K562 (cell line): ENCODE results near the gene SCRG1. TPM values are rescaled to one million over a fixed set of nuclear protein-coding genes. Genes with fewer than 3 reads are reported as not detected.

Source experiments
- C11orf30 ChIP-seq: fragments of 450-650 bp; IDR thresholded peaks from 2 replicates; pipeline ENCODE4 v1.6.1; 2016; ENCODE audit warnings: low read depth, mild to moderate bottlenecking
- ETV1 ChIP-seq: fragments of 450-650 bp; conservative IDR thresholded peaks from 2 replicates; pipeline ENCODE4 v1.6.1; 2016; ENCODE audit warnings: missing genetic modification characterization, control low read depth, low read depth, missing compliant biosample characterization
- MAFF ChIP-seq: IDR thresholded peaks from 2 replicates; pipeline ENCODE4 v1.6.1; 2012; ENCODE audit warnings: low read length, improper control_type of control experiment
- MAFG ChIP-seq: fragments of 450-650 bp; conservative IDR thresholded peaks from 2 replicates; pipeline ENCODE4 v1.6.1; 2016; ENCODE audit warnings: missing genetic modification characterization, missing compliant biosample characterization
- NFYB ChIP-seq: IDR thresholded peaks from 2 replicates; pipeline ENCODE4 v1.6.1; 2011; ENCODE audit warnings: mild to moderate bottlenecking, moderate library complexity; ENCODE audit not compliant: insufficient read length; ENCODE audit errors: extremely low read depth
- PHF8 ChIP-seq: fragments of 200-600 bp; sonication (generic); IDR thresholded peaks from 2 replicates; pipeline ENCODE4 v1.6.1; 2012; ENCODE audit warnings: mixed run types, mild to moderate bottlenecking, inconsistent platforms, low read length, moderate library complexity, borderline replicate concordance
- RHOXF2B ChIP-seq: fragments of 250-450 bp; sonication (Bioruptor Pico); conservative IDR thresholded peaks from 2 replicates; pipeline ENCODE4 v1.5.1; 2021
- SMAD2 ChIP-seq: fragments of 150-350 bp; IDR thresholded peaks from 2 replicates; pipeline ENCODE4 v1.6.1; 2014; ENCODE audit warnings: low read depth, mild to moderate bottlenecking, low read length
- SP2 ChIP-seq: IDR thresholded peaks from 2 replicates; pipeline ENCODE4 v1.6.1; 2011; ENCODE audit warnings: mild to moderate bottlenecking, low read depth, low read length, moderate library complexity; ENCODE audit not compliant: poor library complexity, severe bottlenecking; ENCODE audit errors: extremely low read depth
- STAG1 ChIP-seq: sonication (generic); formaldehyde crosslinking; IDR thresholded peaks from 2 replicates; pipeline ENCODE4 v1.5.0; 2020; ENCODE audit warnings: missing genetic modification reagents, borderline replicate concordance
- ZNF79 ChIP-seq: fragments of 250-450 bp; sonication (Bioruptor Pico); IDR thresholded peaks from 2 replicates; pipeline ENCODE4 v1.4.0; 2020; ENCODE audit warnings: low read depth, mild to moderate bottlenecking, moderate library complexity
- polyA plus RNA-seq, 8 experiments: library from polyadenylated mRNA; depleted of rRNA in 4 of 8; stranded (reverse) in 5 of 8; unstranded in 3 of 8; fragments of >200 nt; fragmentation: Nextera tagmentation in 2 of 8; fragmentation: Illumina TruSeq in 1 of 8; extraction: Ambion mirVana in 2 of 8; extraction: Trizol in 1 of 8; gene quantifications; 2 replicates each; pipeline versions ENCODE4 v1.2.1 to v1.2.3, GENCODE V29; 2011 to 2014; ENCODE audit warnings: inconsistent platforms in 1 of 8, missing spikeins in 1 of 8
- total RNA-seq, 7 experiments: library from RNA; depleted of rRNA in 6 of 7; stranded (reverse); fragments of >200 nt in 6 of 7; fragmentation: Illumina TruSeq in 2 of 7; extraction: Trizol in 2 of 7; gene quantifications; 2 replicates each; pipeline versions ENCODE4 v1.2.1 to v1.2.3, GENCODE V29; 2011 to 2021; ENCODE audit warnings: low replicate concordance in 1 of 7
- TF ChIP-seq, protein P1 (sequence below): fragments of 200-600 bp; sonication (generic); IDR thresholded peaks from one replicate; pipeline ENCODE4 v1.6.1; 2012; ENCODE audit warnings: mild to moderate bottlenecking, low read depth, low read length, inconsistent platforms
- TF ChIP-seq, protein P2 (sequence below): sonication (generic); formaldehyde crosslinking; IDR thresholded peaks from 2 replicates; pipeline ENCODE4 v1.8.0; 2022; ENCODE audit warnings: mild to moderate bottlenecking, missing genetic modification reagents

The SCRG1 gene
- total and polyA plus RNA-seq, 9 of the 15 experiments (the other 6 are each of a cell fraction or from before 2014, with no cell fraction given) = 0.01 TPM; not detected in 7

DNA sequence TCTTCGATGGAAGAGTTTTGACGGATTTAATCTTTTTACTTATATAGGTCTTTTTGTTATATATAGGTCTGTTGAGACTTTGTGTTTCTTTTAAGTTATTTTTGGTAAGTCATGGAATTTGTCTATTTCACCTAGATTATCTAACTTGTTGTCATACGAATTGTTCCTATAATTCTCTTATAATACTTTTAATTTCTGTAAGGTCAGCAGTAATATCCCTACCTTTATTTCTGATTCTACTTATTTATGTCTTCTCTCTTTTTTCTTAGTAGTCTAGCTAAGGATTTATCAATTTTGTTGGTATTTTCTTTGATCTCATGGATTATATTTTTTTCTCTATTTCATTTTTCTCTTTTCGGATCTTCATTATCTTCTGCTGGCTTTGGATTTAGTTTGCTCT is 16.6 kb downstream of the SCRG1 start (continued):
- TF ChIP-seq NFYB = no peak
- TF ChIP-seq, protein P1, sequence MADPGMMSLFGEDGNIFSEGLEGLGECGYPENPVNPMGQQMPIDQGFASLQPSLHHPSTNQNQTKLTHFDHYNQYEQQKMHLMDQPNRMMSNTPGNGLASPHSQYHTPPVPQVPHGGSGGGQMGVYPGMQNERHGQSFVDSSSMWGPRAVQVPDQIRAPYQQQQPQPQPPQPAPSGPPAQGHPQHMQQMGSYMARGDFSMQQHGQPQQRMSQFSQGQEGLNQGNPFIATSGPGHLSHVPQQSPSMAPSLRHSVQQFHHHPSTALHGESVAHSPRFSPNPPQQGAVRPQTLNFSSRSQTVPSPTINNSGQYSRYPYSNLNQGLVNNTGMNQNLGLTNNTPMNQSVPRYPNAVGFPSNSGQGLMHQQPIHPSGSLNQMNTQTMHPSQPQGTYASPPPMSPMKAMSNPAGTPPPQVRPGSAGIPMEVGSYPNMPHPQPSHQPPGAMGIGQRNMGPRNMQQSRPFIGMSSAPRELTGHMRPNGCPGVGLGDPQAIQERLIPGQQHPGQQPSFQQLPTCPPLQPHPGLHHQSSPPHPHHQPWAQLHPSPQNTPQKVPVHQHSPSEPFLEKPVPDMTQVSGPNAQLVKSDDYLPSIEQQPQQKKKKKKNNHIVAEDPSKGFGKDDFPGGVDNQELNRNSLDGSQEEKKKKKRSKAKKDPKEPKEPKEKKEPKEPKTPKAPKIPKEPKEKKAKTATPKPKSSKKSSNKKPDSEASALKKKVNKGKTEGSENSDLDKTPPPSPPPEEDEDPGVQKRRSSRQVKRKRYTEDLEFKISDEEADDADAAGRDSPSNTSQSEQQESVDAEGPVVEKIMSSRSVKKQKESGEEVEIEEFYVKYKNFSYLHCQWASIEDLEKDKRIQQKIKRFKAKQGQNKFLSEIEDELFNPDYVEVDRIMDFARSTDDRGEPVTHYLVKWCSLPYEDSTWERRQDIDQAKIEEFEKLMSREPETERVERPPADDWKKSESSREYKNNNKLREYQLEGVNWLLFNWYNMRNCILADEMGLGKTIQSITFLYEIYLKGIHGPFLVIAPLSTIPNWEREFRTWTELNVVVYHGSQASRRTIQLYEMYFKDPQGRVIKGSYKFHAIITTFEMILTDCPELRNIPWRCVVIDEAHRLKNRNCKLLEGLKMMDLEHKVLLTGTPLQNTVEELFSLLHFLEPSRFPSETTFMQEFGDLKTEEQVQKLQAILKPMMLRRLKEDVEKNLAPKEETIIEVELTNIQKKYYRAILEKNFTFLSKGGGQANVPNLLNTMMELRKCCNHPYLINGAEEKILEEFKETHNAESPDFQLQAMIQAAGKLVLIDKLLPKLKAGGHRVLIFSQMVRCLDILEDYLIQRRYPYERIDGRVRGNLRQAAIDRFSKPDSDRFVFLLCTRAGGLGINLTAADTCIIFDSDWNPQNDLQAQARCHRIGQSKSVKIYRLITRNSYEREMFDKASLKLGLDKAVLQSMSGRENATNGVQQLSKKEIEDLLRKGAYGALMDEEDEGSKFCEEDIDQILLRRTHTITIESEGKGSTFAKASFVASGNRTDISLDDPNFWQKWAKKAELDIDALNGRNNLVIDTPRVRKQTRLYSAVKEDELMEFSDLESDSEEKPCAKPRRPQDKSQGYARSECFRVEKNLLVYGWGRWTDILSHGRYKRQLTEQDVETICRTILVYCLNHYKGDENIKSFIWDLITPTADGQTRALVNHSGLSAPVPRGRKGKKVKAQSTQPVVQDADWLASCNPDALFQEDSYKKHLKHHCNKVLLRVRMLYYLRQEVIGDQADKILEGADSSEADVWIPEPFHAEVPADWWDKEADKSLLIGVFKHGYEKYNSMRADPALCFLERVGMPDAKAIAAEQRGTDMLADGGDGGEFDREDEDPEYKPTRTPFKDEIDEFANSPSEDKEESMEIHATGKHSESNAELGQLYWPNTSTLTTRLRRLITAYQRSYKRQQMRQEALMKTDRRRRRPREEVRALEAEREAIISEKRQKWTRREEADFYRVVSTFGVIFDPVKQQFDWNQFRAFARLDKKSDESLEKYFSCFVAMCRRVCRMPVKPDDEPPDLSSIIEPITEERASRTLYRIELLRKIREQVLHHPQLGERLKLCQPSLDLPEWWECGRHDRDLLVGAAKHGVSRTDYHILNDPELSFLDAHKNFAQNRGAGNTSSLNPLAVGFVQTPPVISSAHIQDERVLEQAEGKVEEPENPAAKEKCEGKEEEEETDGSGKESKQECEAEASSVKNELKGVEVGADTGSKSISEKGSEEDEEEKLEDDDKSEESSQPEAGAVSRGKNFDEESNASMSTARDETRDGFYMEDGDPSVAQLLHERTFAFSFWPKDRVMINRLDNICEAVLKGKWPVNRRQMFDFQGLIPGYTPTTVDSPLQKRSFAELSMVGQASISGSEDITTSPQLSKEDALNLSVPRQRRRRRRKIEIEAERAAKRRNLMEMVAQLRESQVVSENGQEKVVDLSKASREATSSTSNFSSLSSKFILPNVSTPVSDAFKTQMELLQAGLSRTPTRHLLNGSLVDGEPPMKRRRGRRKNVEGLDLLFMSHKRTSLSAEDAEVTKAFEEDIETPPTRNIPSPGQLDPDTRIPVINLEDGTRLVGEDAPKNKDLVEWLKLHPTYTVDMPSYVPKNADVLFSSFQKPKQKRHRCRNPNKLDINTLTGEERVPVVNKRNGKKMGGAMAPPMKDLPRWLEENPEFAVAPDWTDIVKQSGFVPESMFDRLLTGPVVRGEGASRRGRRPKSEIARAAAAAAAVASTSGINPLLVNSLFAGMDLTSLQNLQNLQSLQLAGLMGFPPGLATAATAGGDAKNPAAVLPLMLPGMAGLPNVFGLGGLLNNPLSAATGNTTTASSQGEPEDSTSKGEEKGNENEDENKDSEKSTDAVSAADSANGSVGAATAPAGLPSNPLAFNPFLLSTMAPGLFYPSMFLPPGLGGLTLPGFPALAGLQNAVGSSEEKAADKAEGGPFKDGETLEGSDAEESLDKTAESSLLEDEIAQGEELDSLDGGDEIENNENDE = no peak
- 0 out of 2 replicates have a peak, but pooled peaks have one; percentile 29 for TF ChIP-seq MAFF
- TF ChIP-seq MAFG (tag) = peak; percentile 11; the same call in 1 of the 2 replicates
- no peak for TF ChIP-seq SMAD2
- TF ChIP-seq, protein P2, sequence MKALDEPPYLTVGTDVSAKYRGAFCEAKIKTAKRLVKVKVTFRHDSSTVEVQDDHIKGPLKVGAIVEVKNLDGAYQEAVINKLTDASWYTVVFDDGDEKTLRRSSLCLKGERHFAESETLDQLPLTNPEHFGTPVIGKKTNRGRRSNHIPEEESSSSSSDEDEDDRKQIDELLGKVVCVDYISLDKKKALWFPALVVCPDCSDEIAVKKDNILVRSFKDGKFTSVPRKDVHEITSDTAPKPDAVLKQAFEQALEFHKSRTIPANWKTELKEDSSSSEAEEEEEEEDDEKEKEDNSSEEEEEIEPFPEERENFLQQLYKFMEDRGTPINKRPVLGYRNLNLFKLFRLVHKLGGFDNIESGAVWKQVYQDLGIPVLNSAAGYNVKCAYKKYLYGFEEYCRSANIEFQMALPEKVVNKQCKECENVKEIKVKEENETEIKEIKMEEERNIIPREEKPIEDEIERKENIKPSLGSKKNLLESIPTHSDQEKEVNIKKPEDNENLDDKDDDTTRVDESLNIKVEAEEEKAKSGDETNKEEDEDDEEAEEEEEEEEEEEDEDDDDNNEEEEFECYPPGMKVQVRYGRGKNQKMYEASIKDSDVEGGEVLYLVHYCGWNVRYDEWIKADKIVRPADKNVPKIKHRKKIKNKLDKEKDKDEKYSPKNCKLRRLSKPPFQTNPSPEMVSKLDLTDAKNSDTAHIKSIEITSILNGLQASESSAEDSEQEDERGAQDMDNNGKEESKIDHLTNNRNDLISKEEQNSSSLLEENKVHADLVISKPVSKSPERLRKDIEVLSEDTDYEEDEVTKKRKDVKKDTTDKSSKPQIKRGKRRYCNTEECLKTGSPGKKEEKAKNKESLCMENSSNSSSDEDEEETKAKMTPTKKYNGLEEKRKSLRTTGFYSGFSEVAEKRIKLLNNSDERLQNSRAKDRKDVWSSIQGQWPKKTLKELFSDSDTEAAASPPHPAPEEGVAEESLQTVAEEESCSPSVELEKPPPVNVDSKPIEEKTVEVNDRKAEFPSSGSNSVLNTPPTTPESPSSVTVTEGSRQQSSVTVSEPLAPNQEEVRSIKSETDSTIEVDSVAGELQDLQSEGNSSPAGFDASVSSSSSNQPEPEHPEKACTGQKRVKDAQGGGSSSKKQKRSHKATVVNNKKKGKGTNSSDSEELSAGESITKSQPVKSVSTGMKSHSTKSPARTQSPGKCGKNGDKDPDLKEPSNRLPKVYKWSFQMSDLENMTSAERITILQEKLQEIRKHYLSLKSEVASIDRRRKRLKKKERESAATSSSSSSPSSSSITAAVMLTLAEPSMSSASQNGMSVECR = no peak
- no peak for TF ChIP-seq ZNF79 (CRISPR knock-in tag)
- TF ChIP-seq RHOXF2B (CRISPR knock-in tag) = no peak
- TF ChIP-seq PHF8 = no peak
- TF ChIP-seq STAG1 (CRISPR knock-in tag) = no peak
- no peak for TF ChIP-seq ETV1 (tag)
- TF ChIP-seq SP2 = no peak
- peak; percentile 75 for TF ChIP-seq C11orf30
